Retinal pigment epithelial cell (primary cell): ENCODE data around the gene AKAP8.

ENCODE experiments used
- DNase-seq: peaks from one replicate; pipeline ENCODE4 v3.0.0-alpha.2; 2010; ENCODE audit warnings: low read depth
- H3K4me3 ChIP-seq: 2 replicates; pipeline ENCODE4 v1.5.1; 2011; ENCODE audit warnings: mild to moderate bottlenecking, low read length, control low read depth, moderate library complexity
- CTCF ChIP-seq: conservative IDR thresholded peaks from 2 replicates; pipeline ENCODE4 v1.5.1; 2011; ENCODE audit warnings: low read depth, low read length, control low read depth, inconsistent platforms

Gene AKAP8

GRCh38 chr19:15305582-15306334 is 73.8 kb downstream of the AKAP8 start:
- no peak for TF ChIP-seq CTCF
- DNase-seq, result no peak
- H3K4me3 ChIP-seq, result no peak overlapping the region

- TF ChIP-seq CTCF, result no peak
- DNase-seq, result no peak
- no peak overlapping the region for H3K4me3 ChIP-seq
These were observed 75.4 kb downstream of the AKAP8 start for GRCh38 chr19:15304140-15304705.
